Natural killer cell (primary cell): ENCODE results near the gene C16orf96. TPM values are rescaled to one million over a fixed set of nuclear protein-coding genes. Genes with fewer than 3 reads are reported as not detected.

Source experiments
- ATAC-seq, 3 donors: fragments of 150-1000 bp in 2 of 3; fragments of 200-7000 bp in 1 of 3; cut with Tn5 transposase; 1 replicate in 1 of 3; 2 replicates in 2 of 3; pipeline ENCODE4 v1.10.0; 2021; ENCODE audit warnings: mild to moderate bottlenecking in 2 of 3, moderate library complexity in 2 of 3
- DNase-seq, 2 donors: peaks; one replicate each; pipeline versions ENCODE4 v3.0.0 to v3.0.0-alpha.2; 2013 to 2021; ENCODE audit warnings: mixed read lengths in 1 of 2
- H3K27ac ChIP-seq: one replicate; pipeline ENCODE4 v1.5.1; 2013; ENCODE audit warnings: mild to moderate bottlenecking, low read length
- H3K27me3 ChIP-seq: one replicate; pipeline ENCODE4 v1.6.1; 2013; ENCODE audit warnings: low read length; ENCODE audit not compliant: control insufficient read depth, insufficient read depth
- H3K36me3 ChIP-seq: one replicate; pipeline ENCODE4 v1.6.1; 2013; ENCODE audit warnings: low read length; ENCODE audit not compliant: control insufficient read depth, insufficient read depth
- H3K4me1 ChIP-seq: one replicate; pipeline ENCODE4 v1.6.1; 2013; ENCODE audit warnings: low read length; ENCODE audit not compliant: control insufficient read depth, insufficient read depth
- H3K4me3 ChIP-seq: one replicate; pipeline ENCODE4 v1.5.1; 2013; ENCODE audit warnings: low read length
- H3K9me3 ChIP-seq: one replicate; pipeline ENCODE4 v1.6.1; 2013; ENCODE audit warnings: low read length; ENCODE audit not compliant: control insufficient read depth, insufficient read depth
- H3K27ac Mint-ChIP-seq, 2 donors: one replicate each; pipeline ENCODE4 v1.8.0; 2022; ENCODE audit warnings: mild to moderate bottlenecking in 2 of 2, mixed read lengths in 2 of 2, moderate library complexity in 1 of 2
- H3K27me3 Mint-ChIP-seq, 2 donors: one replicate each; pipeline ENCODE4 v1.8.0; 2022; ENCODE audit warnings: low read depth in 2 of 2, mixed read lengths in 2 of 2
- H3K36me3 Mint-ChIP-seq: one replicate; pipeline ENCODE4 v1.8.0; 2022; ENCODE audit warnings: mixed read lengths
- H3K4me1 Mint-ChIP-seq, 2 donors: one replicate each; pipeline ENCODE4 v1.8.0; 2022; ENCODE audit warnings: mixed read lengths in 2 of 2
- H3K4me3 Mint-ChIP-seq: one replicate; pipeline ENCODE4 v1.8.0; 2022; ENCODE audit warnings: mild to moderate bottlenecking, moderate library complexity, mixed read lengths
- H3K9me3 Mint-ChIP-seq, 2 donors: one replicate each; pipeline ENCODE4 v1.8.0; 2022; ENCODE audit warnings: mixed read lengths in 2 of 2
- CTCF ChIP-seq: fragments of 200-600 bp; IDR thresholded peaks from one replicate; pipeline ENCODE4 v1.8.0; 2022; ENCODE audit warnings: antibody characterized with exemption
- WGBS: methylation state at CpG from one replicate; pipeline ENCODE4 v1.1.7; 2013; ENCODE audit warnings: missing lambda C conversion rate; ENCODE audit not compliant: insufficient coverage; 5-methylcytosine and 5-hydroxymethylcytosine counted together
- intact Hi-C: fragments of 100-400 bp; cut with micrococcal nuclease; formaldehyde crosslinking; loops from one replicate; pipeline ENCODE4 v1.14.2; 2022
- total RNA-seq, 4 donors: library from RNA; stranded (reverse); fragments of 120-200 nt in 1 of 4; gene quantifications; one replicate each; pipeline versions ENCODE4 v1.2.3 to v1.2.4, GENCODE V29; 2013 to 2022

C16orf96 gene
- total RNA-seq, 3 donors from 2014 or later (not counting 1 experiment from before 2014, with no cell fraction given) = 0.35 to 0.61 (median 0.43) TPM

GRCh38 chr16:4599545-4599944 is 43.4 kb downstream of the C16orf96 start:
- no peak for ATAC-seq
- no peaks in the 10 kb centered on the region for H3K4me1 Mint-ChIP-seq
- 93% methylated on average over 8 of the region's 8 CpGs for WGBS

DNA sequence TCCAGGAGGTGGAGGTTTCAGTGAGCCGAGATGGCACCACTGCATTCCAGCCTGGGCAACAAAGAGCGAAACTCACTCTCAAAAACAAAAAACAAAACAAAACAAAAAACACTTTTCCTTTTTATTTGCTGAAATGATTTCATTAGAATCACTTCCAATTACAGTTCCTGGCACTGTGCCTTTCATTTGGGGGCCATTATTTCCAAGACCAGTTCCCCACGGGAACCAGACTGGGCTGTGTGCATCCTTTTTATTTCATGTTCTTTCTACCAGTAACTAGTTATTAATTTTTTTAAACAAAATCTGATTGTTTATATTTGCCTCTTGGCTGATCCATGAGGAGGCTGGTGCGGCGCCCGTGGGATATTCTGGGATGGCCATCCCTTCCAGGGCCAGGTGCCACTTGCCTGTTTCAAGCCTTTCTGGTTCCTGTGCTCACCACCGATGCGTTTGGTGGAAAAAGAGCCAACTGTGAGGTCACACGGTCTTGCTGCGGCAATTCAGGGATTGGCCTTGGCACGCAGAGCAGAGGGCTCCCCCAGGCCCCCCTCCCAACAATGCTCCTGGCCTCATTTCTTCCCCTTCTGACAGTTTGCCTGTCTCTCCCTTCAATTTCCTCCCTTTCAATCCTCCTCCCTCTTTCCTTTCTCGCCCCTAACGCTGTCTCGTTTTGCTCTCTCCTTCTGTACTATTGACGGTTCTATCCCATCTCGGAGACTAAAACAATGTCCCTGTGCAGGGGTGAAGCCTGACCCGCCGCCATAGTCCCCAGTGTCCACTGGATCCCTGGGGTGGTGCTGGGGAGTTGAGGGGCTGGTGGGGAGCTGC is 45.1 kb downstream of the C16orf96 start:
- peaks cover 0 to 5% of the 10 kb centered on the region in 2 donors for H3K27me3 Mint-ChIP-seq
- Histone ChIP-seq H3K9me3 (no peaks in the 10 kb centered on the region), H3K36me3 (no peaks in the 10 kb centered on the region), H3K27me3 (no peaks in the 10 kb centered on the region), H3K4me3 (no peak overlapping the region), H3K27ac (no peak overlapping the region), H3K4me1 (no peaks in the 10 kb centered on the region)
- H3K4me1 Mint-ChIP-seq = no peaks in the 10 kb centered on the region
- H3K9me3 Mint-ChIP-seq = no peaks in the 10 kb centered on the region
- intact Hi-C loops = no loop called here
- H3K36me3 Mint-ChIP-seq = no peaks in the 10 kb centered on the region
- ATAC-seq = no peak
- WGBS = 58% methylated on average over 18 of the region's 18 CpGs
- H3K27ac Mint-ChIP-seq = no peak overlapping the region
- no peak for DNase-seq
- no peak overlapping the region for H3K4me3 Mint-ChIP-seq
- no peak for TF ChIP-seq CTCF

More at GRCh38 chr16:4599545-4599944, 43.4 kb downstream of the C16orf96 start:
- H3K4me3 Mint-ChIP-seq = no peak overlapping the region
- no peaks in the 10 kb centered on the region for H3K27me3 ChIP-seq
- no peaks in the 10 kb centered on the region for H3K36me3 Mint-ChIP-seq
- no peak overlapping the region for H3K27ac ChIP-seq
- H3K4me3 ChIP-seq = no peak overlapping the region
- peaks cover 0 to 5% of the 10 kb centered on the region in 2 donors for H3K27me3 Mint-ChIP-seq
- no peaks in the 10 kb centered on the region for H3K9me3 Mint-ChIP-seq
- no peak overlapping the region for H3K27ac Mint-ChIP-seq
- H3K36me3 ChIP-seq = no peaks in the 10 kb centered on the region
- TF ChIP-seq CTCF = no peak
- no peaks in the 10 kb centered on the region for H3K4me1 ChIP-seq
- H3K9me3 ChIP-seq = no peaks in the 10 kb centered on the region
- DNase-seq = no peak
- intact Hi-C loops = no loop called here

DNA sequence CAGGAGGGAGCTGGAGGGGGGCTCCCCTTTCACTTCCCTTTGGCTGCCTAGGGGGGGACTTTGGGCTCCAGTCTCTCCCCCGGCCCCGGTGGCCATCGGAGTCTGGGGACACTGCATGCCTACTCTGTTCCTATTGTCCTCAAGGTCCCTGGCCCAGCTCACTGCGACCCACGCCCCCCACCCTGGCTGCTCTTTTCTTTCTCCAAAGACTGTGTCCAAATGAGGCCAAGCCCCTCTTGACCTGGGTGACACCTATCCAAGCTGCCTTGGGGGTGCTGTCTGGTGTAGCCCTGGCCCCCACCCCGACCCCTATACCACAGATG is 45.7 kb downstream of the C16orf96 start:
- Mint-ChIP-seq H3K27ac (no peak overlapping the region), H3K4me3 (no peak overlapping the region), H3K27me3 (peaks cover 0 to 4% of the 10 kb centered on the region in 2 donors), H3K4me1 (no peaks in the 10 kb centered on the region), H3K36me3 (no peaks in the 10 kb centered on the region), H3K9me3 (no peaks in the 10 kb centered on the region)
- H3K27me3 ChIP-seq = no peaks in the 10 kb centered on the region
- WGBS = 78% methylated on average over 6 of the region's 6 CpGs
- H3K9me3 ChIP-seq = no peaks in the 10 kb centered on the region
- no peak for TF ChIP-seq CTCF
- no peak overlapping the region for H3K27ac ChIP-seq
- DNase-seq (no peak), ATAC-seq (no peak)
- H3K4me1 ChIP-seq = no peaks in the 10 kb centered on the region
- intact Hi-C loops = no loop called here
- H3K4me3 ChIP-seq = no peak overlapping the region
- H3K36me3 ChIP-seq = no peaks in the 10 kb centered on the region

GRCh38 chr16:4602331-4602730 is 46.2 kb downstream of the C16orf96 start:
- TF ChIP-seq CTCF = no peak
- DNase-seq (no peak), ATAC-seq (no peak)
- no peaks in the 10 kb centered on the region for H3K9me3 Mint-ChIP-seq
- WGBS = 84% methylated on average over 7 of the region's 8 CpGs
- no peaks in the 10 kb centered on the region for H3K4me1 Mint-ChIP-seq
- Histone ChIP-seq H3K27me3 (no peaks in the 10 kb centered on the region), H3K36me3 (no peaks in the 10 kb centered on the region), H3K9me3 (no peaks in the 10 kb centered on the region), H3K4me1 (no peaks in the 10 kb centered on the region), H3K4me3 (no peak overlapping the region), H3K27ac (no peak overlapping the region)
- no peaks in the 10 kb centered on the region for H3K36me3 Mint-ChIP-seq
- H3K27me3 Mint-ChIP-seq = peaks cover 0 to 3% of the 10 kb centered on the region in 2 donors
- H3K27ac Mint-ChIP-seq = no peak overlapping the region
- intact Hi-C loops = no loop called here
- no peak overlapping the region for H3K4me3 Mint-ChIP-seq
